GM21576 (cell line): ENCODE data around the gene PHLPP1.
"Not testable (repeated sequence)": the region's sequence is repeated elsewhere in the genome, so short reads cannot be mapped to it uniquely, and the experiment has no call there.

Source experiments
- ATAC-seq: cut with Tn5 transposase; IDR thresholded peaks from one replicate; pipeline ENCODE4 v1.9.1; 2021; ENCODE audit warnings: mild to moderate bottlenecking, moderate library complexity; ENCODE audit not compliant: unreplicated experiment

The PHLPP1 gene

DNA sequence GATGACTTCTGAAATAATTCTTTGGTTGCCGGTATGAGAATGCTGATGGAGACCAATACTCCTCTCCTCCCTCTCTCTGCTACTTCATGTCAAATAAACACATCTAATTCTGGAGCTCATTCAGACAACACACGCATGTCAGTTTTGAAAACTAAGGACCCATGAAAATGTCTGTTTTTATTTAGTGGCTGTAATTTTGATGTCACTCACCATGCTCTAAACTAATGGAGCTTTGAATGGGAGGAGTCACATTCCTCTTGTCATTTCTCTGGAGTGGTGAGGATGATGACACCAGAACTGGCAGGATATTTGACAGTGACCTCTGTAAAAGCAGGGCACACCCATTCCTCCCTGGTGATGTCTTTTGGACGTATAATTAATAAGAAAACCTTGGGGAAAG, 163.0 kb downstream of the PHLPP1 start:
- ATAC-seq = no peak

GRCh38 chr18:62880034-62880433, 164.7 kb downstream of the PHLPP1 start:
- no peak for ATAC-seq

- no peak for ATAC-seq
These were observed 165.5 kb downstream of the PHLPP1 start for GRCh38 chr18:62880673-62881364.

DNA sequence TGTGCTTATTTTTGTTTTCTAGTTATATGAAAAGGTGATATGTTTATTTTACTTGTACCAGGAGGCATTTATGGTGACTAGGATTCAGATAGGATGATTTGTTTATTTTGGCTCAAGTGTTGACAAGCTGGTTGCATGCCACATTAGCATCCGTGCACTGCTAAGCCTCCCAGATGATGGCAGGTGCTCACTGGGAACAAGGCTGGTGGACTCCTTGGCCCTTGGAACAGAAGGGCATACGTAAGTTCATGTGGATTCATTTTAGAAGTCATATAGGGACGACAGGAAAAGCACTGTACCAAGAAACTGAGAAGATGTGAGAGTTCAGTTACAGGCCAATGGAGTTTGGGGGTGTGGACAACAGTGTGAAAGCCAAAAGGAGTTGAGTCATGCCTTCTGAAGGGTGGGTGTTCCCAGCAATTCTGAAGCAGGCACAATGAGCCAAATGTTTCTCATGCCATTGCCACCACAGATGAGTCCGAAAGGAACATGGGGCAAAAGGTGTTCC, 166.2 kb downstream of the PHLPP1 start:
- no peak for ATAC-seq

GRCh38 chr18:62883937-62884735, 168.8 kb downstream of the PHLPP1 start:
- ATAC-seq = no peak

DNA sequence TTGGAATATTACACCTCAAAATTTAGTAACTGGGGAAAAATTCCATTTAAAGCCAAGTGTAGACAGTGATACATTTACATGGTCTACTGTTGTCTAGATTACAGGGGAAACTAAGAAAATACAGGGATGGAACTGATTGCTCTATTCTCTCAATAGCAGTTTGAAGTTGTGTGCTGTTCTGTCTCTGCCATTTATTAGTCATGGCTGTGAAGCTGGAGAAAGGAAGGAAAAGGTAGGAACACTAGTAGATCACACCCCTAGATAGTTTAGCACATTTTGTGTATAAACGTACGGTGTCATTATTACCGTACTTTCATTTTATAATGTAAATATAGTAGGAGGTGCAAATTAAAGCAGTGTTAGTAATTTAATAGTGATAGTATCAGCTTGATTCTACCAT, 170.5 kb downstream of the PHLPP1 start:
- ATAC-seq = no peak

GRCh38 chr18:62894681-62895390, 179.5 kb downstream of the PHLPP1 start:
- ATAC-seq = no peak

DNA sequence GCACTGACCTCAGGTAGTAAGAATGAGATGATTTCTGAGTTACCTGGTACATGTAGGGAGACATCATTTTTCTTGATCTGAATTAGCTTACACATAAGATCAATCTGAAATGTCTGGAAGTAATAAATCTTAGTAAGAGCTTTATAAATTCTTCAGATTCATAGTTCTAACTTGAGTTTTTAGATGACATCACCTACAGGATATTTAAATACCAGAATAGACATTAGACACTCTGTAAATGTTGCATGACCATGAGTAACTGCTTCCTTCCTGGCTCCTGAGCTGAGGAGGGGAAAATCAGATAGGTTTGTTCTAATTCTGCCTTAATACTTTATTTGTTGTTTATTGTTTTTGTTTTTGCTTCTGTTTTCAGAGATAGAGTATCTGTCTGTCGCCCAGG, 181.8 kb downstream of the PHLPP1 start:
- ATAC-seq = no peak

DNA sequence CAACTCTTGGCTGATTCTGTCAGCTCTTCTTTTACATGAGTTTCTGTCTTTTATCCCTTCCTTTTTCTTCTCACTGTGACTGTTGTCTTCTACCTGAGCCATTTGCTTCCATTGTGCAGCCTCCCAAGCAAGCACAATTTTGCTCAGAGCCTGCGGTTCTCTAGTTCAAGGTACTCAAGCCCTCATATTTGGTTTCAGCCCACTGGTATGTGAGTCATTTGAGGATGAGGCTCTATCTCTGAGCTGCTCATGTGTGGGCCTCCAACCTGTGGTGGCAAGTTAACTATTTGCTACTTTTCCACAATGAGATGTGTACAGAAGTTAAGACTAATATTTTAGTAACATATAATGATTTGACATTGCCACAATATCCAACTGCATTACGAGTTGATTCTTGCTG, 183.0 kb downstream of the PHLPP1 start:
- peak; percentile 76 for ATAC-seq

DNA sequence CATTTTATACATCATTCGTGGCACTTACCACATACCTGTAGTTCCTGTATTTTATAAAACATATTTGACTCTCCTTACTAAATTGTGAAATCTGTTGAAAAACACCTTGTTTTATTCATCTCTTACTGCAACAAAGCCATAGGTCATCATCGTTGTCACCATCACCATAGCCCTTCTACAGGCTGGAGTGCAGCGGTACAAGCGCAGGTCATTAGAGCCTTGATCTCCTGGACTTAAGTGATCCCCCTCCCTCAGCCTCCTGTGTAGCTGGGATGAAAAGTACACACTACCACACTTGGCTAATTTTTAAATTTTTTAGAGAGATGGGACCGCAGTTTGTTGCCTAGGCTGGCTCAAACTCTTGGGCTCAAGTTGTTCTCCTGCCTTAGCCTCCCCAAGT, 184.2 kb downstream of the PHLPP1 start:
- ATAC-seq = no peak

DNA sequence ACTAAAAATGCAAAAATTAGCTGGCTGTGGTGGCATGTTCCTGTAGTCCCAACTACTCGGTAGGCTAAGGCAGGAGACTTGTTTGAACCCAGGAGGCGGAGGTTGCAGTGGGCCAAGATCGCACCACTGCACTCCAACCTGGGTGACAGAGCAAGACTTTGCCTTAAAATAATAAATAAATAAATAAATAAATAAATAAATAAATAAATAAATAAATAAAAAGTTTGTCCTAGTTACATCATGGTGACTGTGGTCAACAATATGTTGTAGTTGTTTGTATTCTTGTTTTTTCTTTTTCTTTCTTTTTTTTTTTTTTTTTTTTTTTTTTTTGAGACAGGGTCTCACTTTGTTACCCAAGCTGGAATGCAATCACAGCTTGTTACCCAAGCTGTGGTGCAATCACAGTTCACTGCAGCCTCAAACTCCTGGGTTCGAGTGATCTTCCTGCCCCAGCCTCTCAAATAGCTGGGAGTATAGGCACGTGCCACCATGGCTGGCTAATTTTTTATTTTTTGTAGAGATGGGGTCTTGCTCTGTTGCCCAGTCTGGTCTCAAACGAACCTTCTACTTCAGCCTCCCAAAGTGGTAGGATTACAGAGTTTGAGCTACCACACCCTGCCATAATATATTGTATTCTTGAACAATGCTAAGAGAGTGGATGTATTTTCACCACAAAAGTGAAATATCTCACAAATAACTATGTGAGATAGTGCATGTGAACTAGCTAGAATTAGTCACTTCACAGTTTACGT, 185.0 kb downstream of the PHLPP1 start:
- no peak for ATAC-seq

- no peak for ATAC-seq
These were observed 187.4 kb downstream of the PHLPP1 start for GRCh38 chr18:62902776-62903175.

DNA sequence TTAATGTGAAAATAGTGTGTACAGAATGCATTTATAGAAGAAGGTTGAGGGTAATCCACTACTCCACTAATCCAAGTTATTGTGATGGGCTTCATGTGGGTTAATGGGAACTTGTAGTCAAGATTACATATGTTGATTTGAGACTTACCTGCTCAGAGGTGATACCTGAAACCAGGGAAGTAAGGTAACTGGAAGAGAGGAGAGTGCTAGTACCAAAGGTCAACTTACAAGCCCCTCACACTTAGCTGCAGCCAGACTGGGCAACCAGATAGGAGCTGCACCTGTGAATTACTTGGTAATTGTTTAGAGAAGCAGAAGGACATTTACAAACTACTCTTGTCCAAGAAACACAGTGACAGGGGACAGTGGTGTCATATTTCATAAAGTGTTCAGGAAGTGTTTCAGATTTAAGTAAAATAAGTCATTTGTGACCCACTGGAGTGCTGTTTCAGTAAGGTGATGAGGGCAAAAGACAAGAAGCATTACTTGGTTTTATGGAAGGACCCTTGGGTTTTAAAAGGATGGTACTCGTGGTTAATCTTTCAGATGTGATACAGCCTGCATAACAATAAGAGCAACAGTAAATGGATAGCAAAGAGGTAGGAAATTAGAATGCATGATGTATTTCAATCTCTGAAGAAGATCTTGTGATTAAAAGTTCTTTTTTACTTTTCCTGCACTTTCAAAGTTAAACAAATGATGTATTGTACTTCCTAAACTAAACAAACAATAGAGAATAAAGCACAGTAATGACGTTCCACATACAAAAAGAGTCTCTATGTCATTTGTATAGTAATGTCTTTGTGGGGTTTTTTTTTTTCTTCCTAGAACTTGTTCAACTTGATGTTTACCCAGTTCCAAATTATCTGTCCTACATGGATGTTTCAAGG, 189.3 kb downstream of the PHLPP1 start:
- no peak for ATAC-seq

- no peak for ATAC-seq
These were observed 197.5 kb downstream of the PHLPP1 start for GRCh38 chr18:62912885-62913284.

GRCh38 chr18:62913824-62914223, 198.5 kb downstream of the PHLPP1 start:
- ATAC-seq = not testable (repeated sequence)

DNA sequence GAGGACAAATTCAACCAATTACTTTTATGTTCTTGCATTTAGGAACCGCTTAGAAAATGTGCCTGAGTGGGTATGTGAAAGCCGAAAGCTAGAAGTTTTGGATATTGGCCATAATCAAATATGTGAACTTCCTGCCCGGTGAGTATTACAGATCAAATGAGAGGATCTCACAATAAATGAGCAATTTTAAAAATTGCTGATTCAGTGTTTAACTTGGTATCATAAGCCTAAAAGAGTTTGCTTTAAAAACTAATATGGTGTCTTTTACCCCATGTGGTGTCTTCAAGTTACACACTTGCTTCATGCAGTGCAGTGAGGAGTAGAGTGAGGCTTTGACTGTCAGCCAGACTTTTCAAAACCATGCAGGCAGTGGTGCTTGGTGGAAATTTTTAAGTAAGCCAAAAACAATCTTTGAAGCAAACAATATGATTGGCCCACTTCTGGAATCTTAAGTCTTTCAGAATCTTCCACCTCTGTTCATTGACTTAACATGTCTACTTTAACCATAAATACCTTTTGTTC, 199.6 kb downstream of the PHLPP1 start:
- ATAC-seq = no peak

GRCh38 chr18:62918361-62918760, 203.0 kb downstream of the PHLPP1 start:
- ATAC-seq = no peak

DNA sequence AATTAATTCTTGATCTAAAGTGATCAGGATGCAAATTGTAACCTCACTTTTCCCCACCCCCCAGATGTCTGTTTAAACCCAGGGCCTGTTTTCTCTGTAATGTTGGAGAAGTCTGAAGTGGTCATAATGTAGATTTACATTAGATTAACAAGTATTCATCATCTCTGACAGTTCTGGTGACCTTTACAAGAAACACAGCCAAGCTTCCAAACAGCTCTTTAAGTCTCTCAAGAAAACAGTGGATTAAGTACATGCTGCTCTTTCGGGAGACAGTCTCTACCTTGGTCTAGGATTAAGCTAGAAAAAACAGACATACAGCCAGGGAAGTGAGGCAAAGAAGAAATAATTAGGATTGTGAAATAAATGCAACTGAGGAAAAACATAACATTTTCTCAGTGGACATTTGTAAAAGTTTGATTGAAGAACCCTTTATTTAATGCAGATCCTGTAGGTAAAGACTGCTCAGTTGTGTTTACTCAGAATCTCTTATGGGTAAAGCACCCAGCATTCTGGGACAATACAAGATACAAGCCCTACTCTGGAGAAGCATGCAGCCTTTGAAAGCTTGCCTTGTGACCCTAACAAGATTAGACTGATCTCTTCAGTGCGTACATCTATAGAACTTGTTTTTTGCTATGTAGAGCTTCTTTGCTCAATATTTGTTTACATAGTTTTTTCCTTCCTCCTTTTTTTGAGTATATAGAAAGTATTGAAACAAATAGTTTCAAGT, 203.9 kb downstream of the PHLPP1 start:
- ATAC-seq = no peak
